ENCODE measurements around the gene CA9.
A peak's percentile ranks its signal among the peaks of the same experiment; 100 is the strongest.
"Not testable (repeated sequence)": the region's sequence is repeated elsewhere in the genome, so short reads cannot be mapped to it uniquely, and the experiment has no call there.

Gene CA9

DNA sequence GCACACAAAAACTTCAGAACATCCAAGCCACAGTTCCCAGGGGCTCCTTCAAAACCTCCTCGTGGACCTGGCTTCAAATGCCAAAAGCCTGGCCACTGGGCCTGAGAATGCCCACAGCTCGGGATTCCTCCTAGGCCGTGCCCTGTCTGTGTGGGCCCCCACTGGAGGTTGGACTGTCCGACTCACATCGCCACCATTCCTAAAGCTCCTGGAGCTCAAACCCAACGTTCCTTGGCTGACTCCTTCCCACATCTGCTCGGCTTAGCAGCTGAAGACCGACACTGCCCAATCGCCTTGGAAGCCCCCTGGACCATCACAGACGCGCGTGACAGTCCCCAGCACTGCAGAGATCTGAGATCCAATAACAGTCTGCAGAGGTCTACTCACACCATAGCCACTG, 30.7 kb upstream of the CA9 start:
- Histone ChIP-seq H2AFZ (ENCODE audit: low read depth, low read length, severe bottlenecking) (no peak overlapping the region), H3K27ac (ENCODE audit: low read depth, low read length) (no peak overlapping the region), H3K9ac (ENCODE audit: low read length) (no peak overlapping the region), H3K36me3 (ENCODE audit: low read length) (no peaks in the 10 kb centered on the region), H3F3A (ENCODE audit: insufficient read depth) (peaks cover 21% of the 10 kb centered on the region), H3K27me3 (ENCODE audit: low read length) (no peaks in the 10 kb centered on the region), H3K4me3 (ENCODE audit: insufficient read depth, low read length, poor library complexity, severe bottlenecking) (no peak overlapping the region), H3K9me2 (replicated peaks; ENCODE audit: insufficient read depth, low read length) (no peaks in the 10 kb centered on the region), H3K79me2 (ENCODE audit: insufficient read depth, low read length) (no peaks in the 10 kb centered on the region), H4K20me1 (ENCODE audit: low read depth, low read length) (no peaks in the 10 kb centered on the region), H3K9me3 (ENCODE audit: insufficient read depth, low read length) (no peaks in the 10 kb centered on the region), H3K4me2 (ENCODE audit: low read depth, low read length, poor library complexity, severe bottlenecking) (no peak overlapping the region)
- TF ChIP-seq, protein P1, sequence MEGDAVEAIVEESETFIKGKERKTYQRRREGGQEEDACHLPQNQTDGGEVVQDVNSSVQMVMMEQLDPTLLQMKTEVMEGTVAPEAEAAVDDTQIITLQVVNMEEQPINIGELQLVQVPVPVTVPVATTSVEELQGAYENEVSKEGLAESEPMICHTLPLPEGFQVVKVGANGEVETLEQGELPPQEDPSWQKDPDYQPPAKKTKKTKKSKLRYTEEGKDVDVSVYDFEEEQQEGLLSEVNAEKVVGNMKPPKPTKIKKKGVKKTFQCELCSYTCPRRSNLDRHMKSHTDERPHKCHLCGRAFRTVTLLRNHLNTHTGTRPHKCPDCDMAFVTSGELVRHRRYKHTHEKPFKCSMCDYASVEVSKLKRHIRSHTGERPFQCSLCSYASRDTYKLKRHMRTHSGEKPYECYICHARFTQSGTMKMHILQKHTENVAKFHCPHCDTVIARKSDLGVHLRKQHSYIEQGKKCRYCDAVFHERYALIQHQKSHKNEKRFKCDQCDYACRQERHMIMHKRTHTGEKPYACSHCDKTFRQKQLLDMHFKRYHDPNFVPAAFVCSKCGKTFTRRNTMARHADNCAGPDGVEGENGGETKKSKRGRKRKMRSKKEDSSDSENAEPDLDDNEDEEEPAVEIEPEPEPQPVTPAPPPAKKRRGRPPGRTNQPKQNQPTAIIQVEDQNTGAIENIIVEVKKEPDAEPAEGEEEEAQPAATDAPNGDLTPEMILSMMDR (IDR thresholded peaks at IDR 0.05; ENCODE audit: insufficient read depth, low read length, poor library complexity, severe bottlenecking): no peak
- TF ChIP-seq EZH2phosphoT487 (conservative IDR thresholded peaks at IDR 0.05; ENCODE audit: low read length): no peak

DNA sequence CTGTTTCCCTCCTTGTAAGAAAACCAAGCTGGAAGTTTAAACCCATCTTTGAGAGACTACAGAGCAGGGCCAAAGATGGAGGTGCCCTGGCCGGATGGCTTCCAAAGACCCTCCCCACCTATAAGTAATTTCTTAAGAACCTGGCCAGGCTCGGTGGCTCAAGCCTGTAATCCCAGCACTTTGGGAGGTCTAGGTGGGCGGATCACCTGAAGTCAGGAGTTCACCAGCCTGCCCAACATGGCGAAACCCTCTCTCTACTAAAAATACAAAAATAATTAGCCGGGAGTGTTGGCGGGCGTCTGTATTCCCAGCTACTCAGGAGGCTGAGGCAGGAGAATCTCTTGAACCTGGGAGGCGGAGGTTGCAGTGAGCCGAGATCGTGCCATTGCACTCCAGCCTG, 28.0 kb upstream of the CA9 start:
- H3K4me2 ChIP-seq (ENCODE audit: low read depth, low read length, poor library complexity, severe bottlenecking): peak overlapping the region; percentile 91
- H3K36me3 ChIP-seq (ENCODE audit: low read length); H4K20me1 ChIP-seq (ENCODE audit: low read depth, low read length); H3K79me2 ChIP-seq (ENCODE audit: insufficient read depth, low read length); H3K27me3 ChIP-seq (ENCODE audit: low read length); H3K9me2 ChIP-seq (replicated peaks; ENCODE audit: insufficient read depth, low read length); H3K9me3 ChIP-seq (ENCODE audit: insufficient read depth, low read length): not testable (repeated sequence)
- peak overlapping the region; percentile 81 for H3K4me3 ChIP-seq (ENCODE audit: insufficient read depth, low read length, poor library complexity, severe bottlenecking)
- peak overlapping the region; percentile 44 for H2AFZ ChIP-seq (ENCODE audit: low read depth, low read length, severe bottlenecking)
- H3F3A ChIP-seq (ENCODE audit: insufficient read depth): peaks cover 41% of the 10 kb centered on the region
- H3K27ac ChIP-seq (ENCODE audit: low read depth, low read length): peak overlapping the region; percentile 91
- peak overlapping the region; percentile 73 for H3K9ac ChIP-seq (ENCODE audit: low read length)

DNA sequence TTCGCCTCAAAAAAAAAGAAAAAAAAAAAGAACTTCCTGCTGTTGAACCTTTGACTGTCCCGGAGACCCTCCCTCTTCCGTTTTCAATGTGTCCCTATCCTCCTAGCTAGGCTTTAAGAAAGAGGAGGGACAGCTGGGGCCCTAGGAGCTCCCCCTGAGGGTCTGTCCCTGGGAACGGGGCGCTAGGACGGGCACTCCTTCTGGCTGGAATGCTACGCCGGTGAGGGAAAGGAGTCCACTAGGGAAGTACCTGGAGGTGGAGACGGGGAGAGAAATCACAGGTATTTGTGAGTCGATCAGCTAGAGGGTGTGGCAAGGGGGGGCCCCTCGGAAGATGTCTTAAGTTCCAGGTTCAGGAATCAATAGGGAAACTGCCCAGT, 27.6 kb upstream of the CA9 start:
- no peaks in the 10 kb centered on the region for H4K20me1 ChIP-seq (ENCODE audit: low read depth, low read length)
- peak overlapping the region; percentile 91 for H3K27ac ChIP-seq (ENCODE audit: low read depth, low read length)
- peaks cover 10% of the 10 kb centered on the region for H3K79me2 ChIP-seq (ENCODE audit: insufficient read depth, low read length)
- H3K27me3 ChIP-seq (ENCODE audit: low read length): no peaks in the 10 kb centered on the region
- no peaks in the 10 kb centered on the region for H3K9me3 ChIP-seq (ENCODE audit: insufficient read depth, low read length)
- TF ChIP-seq, protein P1 (IDR thresholded peaks at IDR 0.05; ENCODE audit: insufficient read depth, low read length, poor library complexity, severe bottlenecking): no peak
- TF ChIP-seq EZH2phosphoT487 (conservative IDR thresholded peaks at IDR 0.05; ENCODE audit: low read length): no peak
- H3K4me2 ChIP-seq (ENCODE audit: low read depth, low read length, poor library complexity, severe bottlenecking): peak overlapping the region; percentile 91
- H3F3A ChIP-seq (ENCODE audit: insufficient read depth): peaks cover 42% of the 10 kb centered on the region
- H3K9me2 ChIP-seq (replicated peaks; ENCODE audit: insufficient read depth, low read length): no peaks in the 10 kb centered on the region
- H3K36me3 ChIP-seq (ENCODE audit: low read length): no peaks in the 10 kb centered on the region
- H3K4me3 ChIP-seq (ENCODE audit: insufficient read depth, low read length, poor library complexity, severe bottlenecking): peak overlapping the region; percentile 81
- peak overlapping the region; percentile 73 for H3K9ac ChIP-seq (ENCODE audit: low read length)
- peak overlapping the region; percentile 44 for H2AFZ ChIP-seq (ENCODE audit: low read depth, low read length, severe bottlenecking)

- Histone ChIP-seq H3K9me2 (replicated peaks; ENCODE audit: insufficient read depth, low read length) (no peaks in the 10 kb centered on the region), H3K4me3 (ENCODE audit: insufficient read depth, low read length, poor library complexity, severe bottlenecking) (peak overlapping the region; percentile 81), H3K36me3 (ENCODE audit: low read length) (no peaks in the 10 kb centered on the region), H3K9me3 (ENCODE audit: insufficient read depth, low read length) (no peaks in the 10 kb centered on the region), H3K27me3 (ENCODE audit: low read length) (no peaks in the 10 kb centered on the region), H3K9ac (ENCODE audit: low read length) (peak overlapping the region; percentile 73), H3F3A (ENCODE audit: insufficient read depth) (peaks cover 48% of the 10 kb centered on the region), H3K4me2 (ENCODE audit: low read depth, low read length, poor library complexity, severe bottlenecking) (peak overlapping the region; percentile 91), H3K79me2 (ENCODE audit: insufficient read depth, low read length) (peaks cover 10% of the 10 kb centered on the region), H3K27ac (ENCODE audit: low read depth, low read length) (peak overlapping the region; percentile 91), H2AFZ (ENCODE audit: low read depth, low read length, severe bottlenecking) (peak overlapping the region; percentile 44), H4K20me1 (ENCODE audit: low read depth, low read length) (no peaks in the 10 kb centered on the region)
- TF ChIP-seq EZH2phosphoT487 (conservative IDR thresholded peaks at IDR 0.05; ENCODE audit: low read length): no peak
- TF ChIP-seq, protein P1 (IDR thresholded peaks at IDR 0.05; ENCODE audit: insufficient read depth, low read length, poor library complexity, severe bottlenecking): peak; percentile 93
These were observed 27.0 kb upstream of the CA9 start for GRCh38 chr9:35646533-35647265.

Data from SU-DHL-6 (cell line).